Measurements from ENCODE around the gene SMIM5.
"Not testable (repeated sequence)": the region's sequence is repeated elsewhere in the genome, so short reads cannot be mapped to it uniquely, and the experiment has no call there.

SMIM5 gene

GRCh38 chr17:75632863-75633485 lies at the start of gene SMIM5:
SMIM5 (plus strand) TSS chr17:75633434; CDS start chr17:75640202, 6,768 bp downstream.
- intact Hi-C loops (cut with DNase I) = loop anchor here (1.0 kb wide), 2 partner anchors 21 to 116 kb away; no protein-coding TSS in a partner anchor

GRCh38 chr17:75584849-75585175 lies 48.4 kb upstream of the SMIM5 start:
- intact Hi-C loops (cut with DNase I) = loop anchor here (5.0 kb wide), 1 partner anchor 158 kb away; no protein-coding TSS in a partner anchor
- DNase-seq = peak in 1 of 10 donors; percentile 67

More at GRCh38 chr17:75632863-75633485, at the start of gene SMIM5:
- peak; percentile 90 to 99 (median 95) for DNase-seq

DNA sequence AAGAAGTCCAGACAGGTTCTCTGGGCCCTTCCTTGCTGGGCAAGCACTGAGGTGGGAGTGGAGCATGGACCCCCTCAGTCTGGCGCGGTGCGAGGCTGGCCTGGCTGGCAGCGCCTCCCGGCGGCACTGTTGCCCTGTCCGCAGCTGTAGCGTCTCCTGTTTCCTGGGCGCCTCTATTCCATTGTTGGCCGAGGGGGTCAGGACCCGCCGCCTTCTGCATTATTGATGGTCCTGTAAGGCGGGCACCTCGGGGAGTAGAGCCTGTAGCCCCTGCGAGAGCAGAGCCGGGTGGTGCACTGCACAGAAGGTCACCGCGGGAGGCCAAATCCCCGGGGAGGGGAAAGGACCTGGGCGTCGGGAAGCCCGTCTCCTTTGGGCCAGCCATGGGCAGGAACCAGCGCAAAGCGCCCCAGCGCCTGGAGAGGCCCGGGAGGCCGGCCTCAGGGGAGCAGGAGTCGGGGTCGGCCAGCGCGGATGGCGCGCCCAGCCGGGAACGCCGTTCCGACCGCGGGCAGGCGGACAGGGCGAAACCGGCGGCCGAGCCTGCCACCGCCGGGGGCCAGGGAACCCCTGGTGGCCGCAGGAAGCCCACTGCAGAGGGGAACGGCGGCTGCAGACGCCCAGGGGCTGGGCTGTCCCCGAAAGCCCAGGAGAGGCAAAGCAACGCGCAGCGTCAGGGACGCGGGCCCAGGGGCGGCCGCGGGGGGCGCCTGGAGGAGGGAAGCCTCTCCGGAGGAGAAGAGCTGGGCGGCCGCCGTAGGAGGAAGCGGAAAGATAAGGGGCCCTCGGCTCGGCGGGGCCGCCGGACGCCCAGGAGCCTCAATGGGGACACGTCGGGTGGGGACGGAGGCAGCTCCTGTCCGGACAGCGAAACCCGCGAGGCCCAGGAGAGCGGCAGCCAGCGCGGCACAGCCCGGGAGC lies 45.3 kb upstream of the SMIM5 start, which contains the start of gene MYO15B:
TSS of gene MYO15B (plus strand) at position 126 of the 921 bp plus-strand sequence. CDS start at position 384, 258 bp downstream.
- peak in 7 of 10 donors; percentile 26 to 84 (median 55) for DNase-seq
- intact Hi-C loops (cut with DNase I) = loop anchor here (5.0 kb wide), 1 partner anchor 161 kb away; no protein-coding TSS in a partner anchor

DNA sequence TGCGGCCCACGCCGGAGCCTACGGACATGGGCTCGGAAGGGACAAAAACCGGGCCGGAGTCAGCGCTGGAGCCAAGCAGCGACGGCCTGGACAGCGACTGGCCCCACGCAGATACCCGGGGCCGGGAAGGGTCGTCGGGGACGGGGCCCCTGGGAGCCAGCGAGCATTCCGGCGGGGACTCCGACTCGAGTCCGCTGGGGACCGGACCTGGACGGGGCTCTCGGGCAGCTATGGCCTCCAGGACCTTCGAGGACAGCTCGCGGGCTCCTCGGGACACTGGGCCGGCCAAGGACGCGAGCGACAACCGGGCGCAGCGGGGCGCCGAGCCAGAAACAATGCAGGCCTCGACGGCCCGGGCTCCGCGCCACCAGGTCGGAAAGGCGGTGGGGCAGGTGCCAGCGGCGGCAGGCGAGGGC lies 44.6 kb upstream of the SMIM5 start:
- DNase-seq = peak in 2 of 10 donors; percentile 33 to 90
- intact Hi-C loops (cut with DNase I) = loop anchor here (1.0 to 5.0 kb wide), 2 partner anchors 72 to 161 kb away; partner anchors contain the start of gene TSEN54

GRCh38 chr17:75589012-75589918 lies 44.0 kb upstream of the SMIM5 start:
- intact Hi-C loops (cut with DNase I) = loop anchor here (1.0 to 5.0 kb wide), 2 partner anchors 73 to 162 kb away; partner anchors contain the start of gene TSEN54
- DNase-seq = peak; percentile 82 to 98 (median 92)

GRCh38 chr17:75589919-75590303 lies 43.3 kb upstream of the SMIM5 start:
- intact Hi-C loops (cut with DNase I) = loop anchor here (1.0 to 5.0 kb wide), 2 partner anchors 74 to 163 kb away; partner anchors contain the start of gene TSEN54

GRCh38 chr17:75590314-75590761 lies 42.9 kb upstream of the SMIM5 start:
- no peak for DNase-seq
- intact Hi-C loops (cut with DNase I) = no loop called here

More at GRCh38 chr17:75589919-75590303, 43.3 kb upstream of the SMIM5 start:
- peak in 1 of 10 donors; percentile 82 for DNase-seq

DNA sequence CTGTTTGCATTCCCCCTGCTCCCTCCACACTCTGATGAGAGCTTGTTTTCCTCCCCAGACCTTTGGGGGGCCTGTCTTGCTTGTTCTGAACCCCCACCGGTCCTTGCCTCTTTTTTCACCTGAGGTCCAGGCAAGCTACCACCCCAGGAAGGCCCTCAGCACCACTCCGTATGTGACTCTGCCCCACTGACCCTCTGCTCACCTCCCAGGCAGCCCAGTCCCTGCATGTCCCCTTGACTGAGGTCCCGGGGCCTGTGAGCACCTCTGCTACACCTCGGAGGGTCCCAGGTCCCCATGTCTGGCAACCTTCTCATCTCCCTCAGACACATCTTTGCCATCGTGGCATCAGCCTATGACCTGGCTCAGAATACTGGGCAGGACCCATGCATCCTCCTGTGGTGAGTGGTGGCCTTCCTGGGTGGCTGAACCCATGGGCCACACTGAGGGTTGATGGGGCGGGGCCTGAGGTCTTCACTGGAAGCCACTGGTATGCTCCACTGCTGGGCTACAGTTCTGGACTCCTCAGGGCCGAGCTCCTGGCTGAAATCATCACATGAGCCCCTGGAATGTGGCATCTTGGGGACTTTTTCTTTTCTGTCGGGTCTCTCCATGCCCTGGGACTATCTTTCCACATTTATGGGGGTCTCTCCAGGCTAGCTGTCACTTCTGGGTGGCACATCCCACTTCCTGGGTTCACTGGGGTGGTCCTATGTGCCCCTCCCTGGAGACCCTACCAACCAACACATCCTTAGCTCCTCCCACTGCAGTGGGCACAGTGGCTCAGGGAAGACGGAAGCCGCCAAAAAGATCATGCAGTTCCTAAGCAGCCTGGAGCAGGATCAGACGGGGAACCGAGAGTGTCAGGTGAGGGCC lies 42.1 kb upstream of the SMIM5 start:
- peak in 1 of 10 donors; percentile 70 for DNase-seq
- intact Hi-C loops (cut with DNase I) = no loop called here

- peak in 1 of 10 donors; percentile 82 for DNase-seq
- intact Hi-C loops (cut with DNase I) = no loop called here
Observed at GRCh38 chr17:75591722-75592302, 41.4 kb upstream of the SMIM5 start.

DNA sequence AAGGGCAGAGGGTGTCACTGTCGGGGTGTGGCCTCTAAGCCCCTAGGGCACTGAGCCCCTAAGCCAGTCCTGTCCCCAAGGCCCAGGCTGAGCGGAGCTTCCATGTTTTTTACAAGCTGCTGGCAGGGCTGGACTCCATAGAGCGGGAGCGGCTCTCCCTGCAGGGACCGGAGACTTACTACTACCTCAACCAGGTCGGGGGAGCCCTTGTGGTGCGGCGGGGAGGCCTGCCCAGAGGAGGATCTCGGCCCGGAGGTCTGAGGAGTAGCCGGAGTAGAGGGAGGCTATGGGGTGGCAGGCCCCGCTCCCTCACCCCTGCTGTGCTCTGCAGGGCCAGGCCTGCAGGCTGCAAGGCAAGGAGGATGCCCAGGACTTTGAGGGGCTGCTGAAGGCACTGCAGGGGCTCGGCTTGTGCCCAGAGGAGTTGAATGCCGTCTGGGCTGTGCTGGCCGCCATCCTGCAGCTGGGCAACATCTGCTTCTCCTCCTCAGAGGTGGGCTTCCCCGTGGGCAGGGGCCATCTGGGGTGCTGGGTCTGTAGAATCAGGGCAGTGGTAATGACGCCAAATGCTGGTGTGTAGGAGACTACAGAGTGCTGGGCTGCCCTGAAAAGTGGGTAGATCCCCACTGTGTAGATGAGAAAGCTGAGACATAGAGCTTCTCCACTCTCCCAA lies 40.8 kb upstream of the SMIM5 start:
- intact Hi-C loops (cut with DNase I) = no loop called here
- DNase-seq = peak in 1 of 10 donors; percentile 68

- intact Hi-C loops (cut with DNase I); DNase-seq: not testable (repeated sequence)
Observed at GRCh38 chr17:75593430-75593829, 39.8 kb upstream of the SMIM5 start.

GRCh38 chr17:75594499-75595283 lies 38.5 kb upstream of the SMIM5 start:
- DNase-seq = peak in 1 of 10 donors; percentile 75
- intact Hi-C loops (cut with DNase I) = no loop called here

DNA sequence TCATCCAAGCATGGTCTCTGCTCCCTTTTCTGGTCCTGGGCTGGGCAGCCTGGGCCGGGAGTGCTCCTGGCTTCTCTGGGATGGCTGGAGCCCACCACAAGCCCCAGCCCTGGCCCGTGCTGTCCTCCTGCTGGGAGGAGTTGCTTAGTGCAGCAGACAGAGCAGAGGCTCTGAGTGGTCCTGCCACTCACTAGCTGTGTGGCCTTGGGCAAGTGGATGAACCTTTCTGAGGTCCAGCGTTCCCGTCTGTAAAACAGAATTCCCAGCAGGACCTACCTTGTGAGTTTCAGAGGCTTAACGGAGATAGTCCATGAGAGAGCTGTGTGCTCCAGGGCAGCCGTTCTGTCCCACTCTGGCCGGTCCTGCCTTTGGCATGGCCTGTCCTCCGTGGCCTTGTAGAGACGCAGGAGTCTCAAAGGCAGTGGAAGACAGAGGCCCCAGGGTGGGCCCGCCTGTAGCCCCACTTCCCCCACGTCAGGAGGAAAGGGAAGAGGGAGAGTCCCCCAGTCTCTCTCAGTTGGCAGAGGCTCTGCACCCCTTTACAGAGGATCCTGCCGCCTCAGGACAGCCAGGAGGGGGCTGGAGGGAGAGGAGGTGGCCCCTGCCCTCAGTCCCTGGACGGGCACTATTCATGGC lies 37.8 kb upstream of the SMIM5 start:
- intact Hi-C loops (cut with DNase I) = no loop called here
- DNase-seq = peak in 1 of 10 donors; percentile 68

DNA sequence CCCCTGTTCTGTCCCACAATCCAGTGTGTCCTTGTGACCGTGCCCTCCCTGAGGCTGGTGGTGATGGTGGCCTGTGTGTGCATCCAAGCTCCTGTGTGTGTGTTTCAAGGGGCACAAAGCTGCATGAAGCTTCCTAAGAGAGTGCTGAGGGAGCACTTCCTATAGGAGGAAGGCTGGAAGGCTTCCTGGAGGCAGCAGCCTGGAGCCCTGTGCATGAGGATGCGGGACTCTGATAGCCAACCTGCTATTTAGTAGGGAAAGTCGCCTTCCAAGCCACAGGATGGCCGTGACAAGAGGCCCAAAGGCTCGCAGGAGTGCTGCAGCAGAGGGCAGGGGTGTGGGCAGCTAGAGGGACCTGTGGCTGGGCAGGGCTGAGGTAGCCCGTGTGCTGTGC lies 37.3 kb upstream of the SMIM5 start:
- DNase-seq = no peak
- intact Hi-C loops (cut with DNase I) = no loop called here

DNA sequence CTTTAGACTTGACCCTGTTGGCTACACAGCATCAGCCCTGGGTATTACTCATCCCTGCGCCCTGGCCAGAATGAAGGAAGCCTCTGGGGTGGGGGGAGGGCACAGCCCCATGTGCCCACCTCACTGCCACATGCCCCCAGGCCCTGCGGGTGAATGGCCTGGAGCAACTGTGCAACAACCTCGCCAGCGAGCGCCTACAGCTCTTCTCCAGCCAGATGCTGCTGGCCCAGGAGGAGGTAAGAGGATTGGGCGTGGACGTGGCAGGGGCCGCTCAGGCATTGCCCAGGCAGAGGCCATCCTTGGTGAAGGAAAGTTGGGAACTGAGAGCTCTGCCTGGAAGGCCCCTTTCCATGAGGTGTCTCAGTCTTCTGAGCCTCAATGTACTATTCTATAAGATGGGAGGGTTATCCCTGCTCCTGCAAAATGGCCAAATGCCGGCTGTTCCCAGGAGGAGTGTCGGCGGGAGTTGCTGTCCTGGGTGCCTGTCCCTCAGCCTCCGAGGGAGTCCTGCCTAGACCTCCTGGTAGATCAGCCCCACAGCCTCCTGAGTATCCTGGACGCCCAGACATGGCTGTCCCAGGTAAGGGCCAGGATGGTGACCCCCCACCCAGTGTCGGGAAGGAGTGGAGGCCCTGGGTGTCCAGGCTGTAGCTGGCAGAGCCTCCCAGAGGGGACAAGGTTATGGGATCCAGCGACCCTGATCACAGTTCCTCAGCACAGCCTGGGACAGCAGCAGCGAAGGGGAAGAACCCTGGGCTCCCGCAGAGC lies 36.7 kb upstream of the SMIM5 start:
- DNase-seq = no peak
- intact Hi-C loops (cut with DNase I) = no loop called here
